ENCODE measurements around the gene KCNIP1.

KCNIP1 gene

DNA sequence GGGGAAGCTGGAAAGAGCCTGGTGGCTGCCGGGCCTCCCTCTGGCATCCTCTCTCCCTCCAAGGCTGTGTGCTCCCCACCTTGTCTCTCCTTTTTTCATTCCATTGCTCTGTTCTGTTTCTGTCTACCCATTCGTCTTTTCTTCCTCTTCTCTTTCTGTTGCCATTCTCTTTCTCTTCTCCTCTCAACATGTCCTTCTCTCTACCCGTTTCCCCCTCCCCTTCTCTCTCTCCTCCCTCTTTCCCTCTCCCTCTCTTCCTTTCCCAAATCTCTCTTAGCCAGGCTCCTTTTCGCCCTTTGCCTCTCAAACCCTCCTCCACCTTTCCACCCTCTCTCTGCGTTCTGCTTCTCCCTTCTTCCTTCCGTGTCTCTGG is 19.4 kb upstream of the KCNIP1 start:
- Histone ChIP-seq H3K4me3 (ENCODE audit: low read depth, low read length, poor library complexity, severe bottlenecking) (no peak overlapping the region), H3K27me3 (ENCODE audit: insufficient read depth, low read length) (no peaks in the 10 kb centered on the region), H3K36me3 (ENCODE audit: insufficient read depth, low read length) (no peaks in the 10 kb centered on the region), H3K79me2 (ENCODE audit: insufficient read depth, low read length) (no peaks in the 10 kb centered on the region), H3K9ac (ENCODE audit: low read length) (no peak overlapping the region), H2AFZ (ENCODE audit: low read length) (no peak overlapping the region), H3K27ac (ENCODE audit: low read depth, low read length, poor library complexity, severe bottlenecking) (no peak overlapping the region), H3K4me1 (ENCODE audit: insufficient read depth, low read length, severe bottlenecking) (no peaks in the 10 kb centered on the region), H4K20me1 (ENCODE audit: insufficient read depth, low read length) (no peaks in the 10 kb centered on the region), H3K9me2 (ENCODE audit: low read depth, low read length) (no peaks in the 10 kb centered on the region), H3F3A (ENCODE audit: insufficient read depth, low read length) (no peaks in the 10 kb centered on the region), H3K4me2 (ENCODE audit: low read length) (no peak overlapping the region), H3K9me3 (ENCODE audit: low read length) (no peaks in the 10 kb centered on the region)
- TF ChIP-seq, protein P1, sequence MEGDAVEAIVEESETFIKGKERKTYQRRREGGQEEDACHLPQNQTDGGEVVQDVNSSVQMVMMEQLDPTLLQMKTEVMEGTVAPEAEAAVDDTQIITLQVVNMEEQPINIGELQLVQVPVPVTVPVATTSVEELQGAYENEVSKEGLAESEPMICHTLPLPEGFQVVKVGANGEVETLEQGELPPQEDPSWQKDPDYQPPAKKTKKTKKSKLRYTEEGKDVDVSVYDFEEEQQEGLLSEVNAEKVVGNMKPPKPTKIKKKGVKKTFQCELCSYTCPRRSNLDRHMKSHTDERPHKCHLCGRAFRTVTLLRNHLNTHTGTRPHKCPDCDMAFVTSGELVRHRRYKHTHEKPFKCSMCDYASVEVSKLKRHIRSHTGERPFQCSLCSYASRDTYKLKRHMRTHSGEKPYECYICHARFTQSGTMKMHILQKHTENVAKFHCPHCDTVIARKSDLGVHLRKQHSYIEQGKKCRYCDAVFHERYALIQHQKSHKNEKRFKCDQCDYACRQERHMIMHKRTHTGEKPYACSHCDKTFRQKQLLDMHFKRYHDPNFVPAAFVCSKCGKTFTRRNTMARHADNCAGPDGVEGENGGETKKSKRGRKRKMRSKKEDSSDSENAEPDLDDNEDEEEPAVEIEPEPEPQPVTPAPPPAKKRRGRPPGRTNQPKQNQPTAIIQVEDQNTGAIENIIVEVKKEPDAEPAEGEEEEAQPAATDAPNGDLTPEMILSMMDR (IDR thresholded peaks at IDR 0.05; ENCODE audit: low read length) = no peak
- TF ChIP-seq EZH2 (IDR thresholded peaks at IDR 0.05; ENCODE audit: borderline replicate concordance, low read length) = no peak

DNA sequence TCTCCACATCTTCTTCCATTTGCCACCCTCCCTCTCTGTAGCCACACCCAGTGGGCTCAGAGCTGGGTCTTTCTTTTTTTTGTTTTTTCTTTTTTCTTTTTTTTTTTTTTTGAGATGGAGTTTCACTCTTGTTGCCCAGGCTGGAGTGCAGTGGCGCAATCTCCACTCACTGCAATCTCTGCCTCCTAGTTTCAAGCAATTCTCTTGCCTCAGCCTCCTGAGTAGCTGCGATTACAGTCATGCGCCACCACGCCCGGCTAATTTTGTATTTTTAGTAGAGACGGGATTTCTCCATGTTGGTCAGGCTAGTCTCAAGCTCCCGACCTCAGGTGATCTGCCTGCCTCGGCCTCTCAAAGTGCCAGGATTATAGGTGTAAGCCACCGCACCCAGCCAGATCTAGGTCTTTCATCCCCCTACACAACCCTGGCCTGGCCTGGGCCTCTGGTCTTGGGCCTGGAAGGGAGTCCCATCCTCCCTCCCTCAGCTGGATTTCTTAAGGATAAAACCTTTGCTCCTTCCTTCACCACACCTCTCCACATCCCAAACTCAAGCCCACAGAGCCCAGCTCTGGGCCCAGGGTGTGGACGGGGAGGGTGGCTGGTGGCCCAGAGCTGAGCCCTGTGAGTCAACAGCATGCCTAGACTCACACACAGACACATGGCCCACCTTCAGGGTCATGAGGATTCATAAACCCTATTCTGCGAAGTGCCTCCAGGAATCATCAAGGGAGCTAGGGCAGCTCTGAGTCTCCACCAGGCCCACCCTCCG is 18.8 kb upstream of the KCNIP1 start:
- no peak for TF ChIP-seq EZH2 (IDR thresholded peaks at IDR 0.05; ENCODE audit: borderline replicate concordance, low read length)
- TF ChIP-seq, protein P1 (IDR thresholded peaks at IDR 0.05; ENCODE audit: low read length) = no peak
- Histone ChIP-seq H3K27me3 (ENCODE audit: insufficient read depth, low read length) (no peaks in the 10 kb centered on the region), H3K27ac (ENCODE audit: low read depth, low read length, poor library complexity, severe bottlenecking) (no peak overlapping the region)

DNA sequence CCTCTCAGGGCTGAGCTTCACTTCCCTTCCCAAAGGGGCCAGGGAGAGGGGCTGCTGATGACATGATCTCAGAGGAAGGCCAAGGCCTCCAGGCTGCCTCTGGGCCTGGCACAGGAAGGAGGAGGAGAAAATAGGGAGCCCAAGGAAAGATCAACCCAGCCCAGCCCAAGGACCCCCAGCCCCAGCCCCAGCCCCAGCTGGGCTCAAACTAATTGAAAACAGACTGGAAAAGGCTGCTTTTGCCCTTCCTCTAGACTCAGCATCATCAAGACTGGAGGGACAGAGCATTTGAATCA is 18.3 kb upstream of the KCNIP1 start:
- Histone ChIP-seq H3K9me2 (ENCODE audit: low read depth, low read length) (no peaks in the 10 kb centered on the region), H3K4me1 (ENCODE audit: insufficient read depth, low read length, severe bottlenecking) (no peaks in the 10 kb centered on the region), H3K4me3 (ENCODE audit: low read depth, low read length, poor library complexity, severe bottlenecking) (no peak overlapping the region), H3F3A (ENCODE audit: insufficient read depth, low read length) (no peaks in the 10 kb centered on the region), H3K79me2 (ENCODE audit: insufficient read depth, low read length) (no peaks in the 10 kb centered on the region), H3K4me2 (ENCODE audit: low read length) (no peak overlapping the region), H3K36me3 (ENCODE audit: insufficient read depth, low read length) (no peaks in the 10 kb centered on the region), H3K9ac (ENCODE audit: low read length) (no peak overlapping the region), H3K9me3 (ENCODE audit: low read length) (no peaks in the 10 kb centered on the region), H4K20me1 (ENCODE audit: insufficient read depth, low read length) (no peaks in the 10 kb centered on the region), H3K27ac (ENCODE audit: low read depth, low read length, poor library complexity, severe bottlenecking) (no peak overlapping the region), H2AFZ (ENCODE audit: low read length) (no peak overlapping the region), H3K27me3 (ENCODE audit: insufficient read depth, low read length) (no peaks in the 10 kb centered on the region)
- TF ChIP-seq EZH2 (IDR thresholded peaks at IDR 0.05; ENCODE audit: borderline replicate concordance, low read length) = no peak
- TF ChIP-seq, protein P1 (IDR thresholded peaks at IDR 0.05; ENCODE audit: low read length) = no peak

More for the DNA sequence above, 18.8 kb upstream of the KCNIP1 start:
- Histone ChIP-seq H3K4me1 (ENCODE audit: insufficient read depth, low read length, severe bottlenecking) (no peaks in the 10 kb centered on the region), H3K4me3 (ENCODE audit: low read depth, low read length, poor library complexity, severe bottlenecking) (no peak overlapping the region), H3K4me2 (ENCODE audit: low read length) (no peak overlapping the region), H4K20me1 (ENCODE audit: insufficient read depth, low read length) (no peaks in the 10 kb centered on the region), H3K9ac (ENCODE audit: low read length) (no peak overlapping the region), H3K9me3 (ENCODE audit: low read length) (no peaks in the 10 kb centered on the region), H3K36me3 (ENCODE audit: insufficient read depth, low read length) (no peaks in the 10 kb centered on the region), H2AFZ (ENCODE audit: low read length) (no peak overlapping the region), H3K9me2 (ENCODE audit: low read depth, low read length) (no peaks in the 10 kb centered on the region), H3F3A (ENCODE audit: insufficient read depth, low read length) (no peaks in the 10 kb centered on the region), H3K79me2 (ENCODE audit: insufficient read depth, low read length) (no peaks in the 10 kb centered on the region)
